K562 (cell line): ENCODE measurements around the gene XPA. TPM values are rescaled to one million over a fixed set of nuclear protein-coding genes. Genes with fewer than 3 reads are reported as not detected.

Experiments
- ARID3A ChIP-seq: IDR thresholded peaks from 2 replicates; pipeline ENCODE4 v1.6.1; 2012; ENCODE audit warnings: low read depth, low read length, improper control_type of control experiment, borderline replicate concordance
- BHLHE40 ChIP-seq: IDR thresholded peaks from 2 replicates; pipeline ENCODE4 v1.6.1; 2011; ENCODE audit warnings: low read length, improper control_type of control experiment
- BRF1 ChIP-seq: IDR thresholded peaks from 3 replicates; pipeline ENCODE4 v1.6.1; 2011; ENCODE audit warnings: borderline replicate concordance, mild to moderate bottlenecking; ENCODE audit not compliant: insufficient read length; ENCODE audit errors: extremely low read depth
- CHD4 ChIP-seq: fragments of 200-600 bp; sonication (generic); IDR thresholded peaks from 3 replicates; pipeline ENCODE4 v1.6.1; 2012; ENCODE audit warnings: low read depth, mild to moderate bottlenecking, mixed read lengths, low read length, inconsistent platforms; ENCODE audit not compliant: insufficient read depth, insufficient replicate concordance, poor library complexity, severe bottlenecking
- CLOCK ChIP-seq: fragments of 250-450 bp; sonication (Bioruptor Pico); IDR thresholded peaks from 2 replicates; pipeline ENCODE4 v1.4.0; 2020; ENCODE audit warnings: mild to moderate bottlenecking, moderate library complexity, borderline replicate concordance
- ELF2 ChIP-seq: fragments of 250-450 bp; sonication (Bioruptor Pico); IDR thresholded peaks from 2 replicates; pipeline ENCODE4 v1.5.0; 2021; ENCODE audit warnings: mild to moderate bottlenecking
- FOXJ3 ChIP-seq: sonication (generic); formaldehyde crosslinking; IDR thresholded peaks from 2 replicates; pipeline ENCODE4 v1.4.0; 2020; ENCODE audit warnings: mild to moderate bottlenecking, missing genetic modification reagents
- L3MBTL2 ChIP-seq: fragments of 450-650 bp; IDR thresholded peaks from 2 replicates; pipeline ENCODE4 v1.6.1; 2016; ENCODE audit warnings: mild to moderate bottlenecking, moderate library complexity
- MTF1 ChIP-seq: fragments of 250-450 bp; sonication (Bioruptor Pico); IDR thresholded peaks from 2 replicates; pipeline ENCODE4 v1.9.0; 2021; ENCODE audit warnings: moderate library complexity, mild to moderate bottlenecking, inconsistent platforms, borderline replicate concordance
- MXI1 ChIP-seq: IDR thresholded peaks from 2 replicates; pipeline ENCODE4 v1.6.1; 2011; ENCODE audit warnings: low read depth, mild to moderate bottlenecking, improper control_type of control experiment, low read length
- NCOA2 ChIP-seq, 2 experiments: fragments of 450-650 bp; IDR thresholded peaks; 2 replicates each; pipeline ENCODE4 v1.6.1; 2018; ENCODE audit warnings: mild to moderate bottlenecking in 2 of 2, moderate library complexity in 1 of 2; ENCODE audit not compliant: partially characterized antibody in 2 of 2
- NFRKB ChIP-seq: fragments of 450-650 bp; IDR thresholded peaks from 2 replicates; pipeline ENCODE4 v1.6.1; 2016; ENCODE audit warnings: low read depth
- NR2F6 ChIP-seq: fragments of 450-650 bp; formaldehyde crosslinking; IDR thresholded peaks from 2 replicates; pipeline ENCODE4 v1.4.0; 2020; ENCODE audit warnings: mild to moderate bottlenecking
- SLC30A9 ChIP-seq: fragments of 250-450 bp; sonication (Bioruptor Pico); IDR thresholded peaks from 2 replicates; pipeline ENCODE4 v1.8.0; 2022; ENCODE audit warnings: mild to moderate bottlenecking, moderate library complexity
- TAF7 ChIP-seq: fragments of 450-650 bp; IDR thresholded peaks from 2 replicates; pipeline ENCODE4 v1.6.1; 2016; ENCODE audit warnings: missing genetic modification characterization, missing compliant biosample characterization
- ZNF444 ChIP-seq: fragments of 250-450 bp; sonication (Bioruptor Pico); IDR thresholded peaks from 2 replicates; pipeline ENCODE4 v1.4.0; 2020; ENCODE audit warnings: mild to moderate bottlenecking, moderate library complexity
- polyA plus RNA-seq, 8 experiments: library from polyadenylated mRNA; depleted of rRNA in 4 of 8; stranded (reverse) in 5 of 8; unstranded in 3 of 8; fragments of >200 nt; fragmentation: Nextera tagmentation in 2 of 8; fragmentation: Illumina TruSeq in 1 of 8; extraction: Ambion mirVana in 2 of 8; extraction: Trizol in 1 of 8; gene quantifications; 2 replicates each; pipeline versions ENCODE4 v1.2.1 to v1.2.3, GENCODE V29; 2011 to 2014; ENCODE audit warnings: inconsistent platforms in 1 of 8, missing spikeins in 1 of 8
- total RNA-seq, 7 experiments: library from RNA; depleted of rRNA in 6 of 7; stranded (reverse); fragments of >200 nt in 6 of 7; fragmentation: Illumina TruSeq in 2 of 7; extraction: Trizol in 2 of 7; gene quantifications; 2 replicates each; pipeline versions ENCODE4 v1.2.1 to v1.2.3, GENCODE V29; 2011 to 2021; ENCODE audit warnings: low replicate concordance in 1 of 7
- TF ChIP-seq, protein P1 (sequence below): sonication (generic); formaldehyde crosslinking; IDR thresholded peaks from 2 replicates; pipeline ENCODE4 v1.8.0; 2023; ENCODE audit warnings: mild to moderate bottlenecking, missing genetic modification reagents
- TF ChIP-seq, protein P2 (sequence below): fragments of 450-650 bp; formaldehyde crosslinking; IDR thresholded peaks from 2 replicates; pipeline ENCODE4 v1.4.0; 2020; ENCODE audit warnings: mild to moderate bottlenecking, moderate library complexity

XPA gene
- total and polyA plus RNA-seq, 9 of the 15 experiments (the other 6 are each of a cell fraction or from before 2014, with no cell fraction given): 5.1 to 18.2 (median 14.1) TPM

- TF ChIP-seq, protein P1, sequence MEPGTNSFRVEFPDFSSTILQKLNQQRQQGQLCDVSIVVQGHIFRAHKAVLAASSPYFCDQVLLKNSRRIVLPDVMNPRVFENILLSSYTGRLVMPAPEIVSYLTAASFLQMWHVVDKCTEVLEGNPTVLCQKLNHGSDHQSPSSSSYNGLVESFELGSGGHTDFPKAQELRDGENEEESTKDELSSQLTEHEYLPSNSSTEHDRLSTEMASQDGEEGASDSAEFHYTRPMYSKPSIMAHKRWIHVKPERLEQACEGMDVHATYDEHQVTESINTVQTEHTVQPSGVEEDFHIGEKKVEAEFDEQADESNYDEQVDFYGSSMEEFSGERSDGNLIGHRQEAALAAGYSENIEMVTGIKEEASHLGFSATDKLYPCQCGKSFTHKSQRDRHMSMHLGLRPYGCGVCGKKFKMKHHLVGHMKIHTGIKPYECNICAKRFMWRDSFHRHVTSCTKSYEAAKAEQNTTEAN (CRISPR knock-in tag): peak; percentile 26; the same call in 1 of the 2 replicates
- TF ChIP-seq ELF2 (CRISPR knock-in tag): peak; percentile 74; the same call in 1 of the 2 replicates
- TF ChIP-seq MTF1 (CRISPR knock-in tag): no peak
- 0 out of 2 replicates have a peak, but pooled peaks have one; percentile 26 for TF ChIP-seq CLOCK (CRISPR knock-in tag)
- TF ChIP-seq, protein P2, sequence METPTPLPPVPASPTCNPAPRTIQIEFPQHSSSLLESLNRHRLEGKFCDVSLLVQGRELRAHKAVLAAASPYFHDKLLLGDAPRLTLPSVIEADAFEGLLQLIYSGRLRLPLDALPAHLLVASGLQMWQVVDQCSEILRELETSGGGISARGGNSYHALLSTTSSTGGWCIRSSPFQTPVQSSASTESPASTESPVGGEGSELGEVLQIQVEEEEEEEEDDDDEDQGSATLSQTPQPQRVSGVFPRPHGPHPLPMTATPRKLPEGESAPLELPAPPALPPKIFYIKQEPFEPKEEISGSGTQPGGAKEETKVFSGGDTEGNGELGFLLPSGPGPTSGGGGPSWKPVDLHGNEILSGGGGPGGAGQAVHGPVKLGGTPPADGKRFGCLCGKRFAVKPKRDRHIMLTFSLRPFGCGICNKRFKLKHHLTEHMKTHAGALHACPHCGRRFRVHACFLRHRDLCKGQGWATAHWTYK: no peak
- peak; percentile 99 for TF ChIP-seq BHLHE40
- 0 out of 2 replicates have a peak, but pooled peaks have one; percentile 54 for TF ChIP-seq TAF7 (tag)
- no peak for TF ChIP-seq NR2F6
- TF ChIP-seq ZNF444 (CRISPR knock-in tag): no peak
- TF ChIP-seq NFRKB: no peak
- peak; percentile 95 for TF ChIP-seq L3MBTL2
- TF ChIP-seq ARID3A: 0 out of 2 replicates have a peak, but pooled peaks have one; percentile 3
- TF ChIP-seq NCOA2 (IDR thresholded peaks at IDR 0.05; ENCODE audit: partially characterized antibody in 2 of 2): no peak
- no peak for TF ChIP-seq BRF1
- no peak for TF ChIP-seq FOXJ3 (CRISPR knock-in tag)
- TF ChIP-seq CHD4: no peak
- no peak for TF ChIP-seq SLC30A9 (CRISPR knock-in tag)
- peak; percentile 83; the same call in 1 of the 2 replicates for TF ChIP-seq MXI1
Measured at GRCh38 chr9:97632985-97633858, 63.9 kb downstream of the XPA start, which contains the start of the genes NCBP1 and TSTD2 (continued).
